RWPE2 (cell line): ENCODE results near the gene B4GALNT3.

ENCODE experiments used
- ATAC-seq: fragments of 200-7000 bp; cut with Tn5 transposase; 3 replicates; pipeline ENCODE4 v1.9.1; 2021; ENCODE audit warnings: low read depth
- DNase-seq: peaks from one replicate; pipeline ENCODE4 v3.0.0-alpha.2; 2020; ENCODE audit warnings: low spot score
- H3K27ac ChIP-seq: fragments of 450-650 bp; 2 replicates; pipeline ENCODE4 v1.5.1; 2017; ENCODE audit warnings: mild to moderate bottlenecking; ENCODE audit not compliant: poor library complexity, severe bottlenecking
- H3K27me3 ChIP-seq: fragments of 250-450 bp; sonication (Bioruptor Pico); 2 replicates; pipeline ENCODE4 v1.5.1; 2021; ENCODE audit warnings: mild to moderate bottlenecking, moderate library complexity; ENCODE audit not compliant: insufficient read depth, poor library complexity, severe bottlenecking
- H3K36me3 ChIP-seq: fragments of 250-450 bp; sonication (Bioruptor Pico); 2 replicates; pipeline ENCODE4 v1.5.1; 2020; ENCODE audit warnings: low read depth, mild to moderate bottlenecking, moderate library complexity
- H3K4me1 ChIP-seq: fragments of 250-450 bp; sonication (Bioruptor Pico); 2 replicates; pipeline ENCODE4 v1.5.1; 2021; ENCODE audit warnings: mild to moderate bottlenecking, moderate library complexity; ENCODE audit not compliant: insufficient read depth, poor library complexity, severe bottlenecking
- H3K4me3 ChIP-seq: fragments of 250-450 bp; sonication (Bioruptor Pico); 2 replicates; pipeline ENCODE4 v1.5.1; 2021; ENCODE audit warnings: mild to moderate bottlenecking, moderate library complexity; ENCODE audit not compliant: severe bottlenecking
- H3K9me3 ChIP-seq: fragments of 250-450 bp; sonication (Bioruptor Pico); 2 replicates; pipeline ENCODE4 v1.5.1; 2021; ENCODE audit warnings: mild to moderate bottlenecking, moderate library complexity; ENCODE audit not compliant: severe bottlenecking
- TF ChIP-seq, protein P1 (sequence below): fragments of 450-650 bp; IDR thresholded peaks from one replicate; pipeline ENCODE4 v1.5.1; 2017; ENCODE audit warnings: mild to moderate bottlenecking, moderate library complexity; ENCODE audit not compliant: poor library complexity, severe bottlenecking

The B4GALNT3 gene

DNA sequence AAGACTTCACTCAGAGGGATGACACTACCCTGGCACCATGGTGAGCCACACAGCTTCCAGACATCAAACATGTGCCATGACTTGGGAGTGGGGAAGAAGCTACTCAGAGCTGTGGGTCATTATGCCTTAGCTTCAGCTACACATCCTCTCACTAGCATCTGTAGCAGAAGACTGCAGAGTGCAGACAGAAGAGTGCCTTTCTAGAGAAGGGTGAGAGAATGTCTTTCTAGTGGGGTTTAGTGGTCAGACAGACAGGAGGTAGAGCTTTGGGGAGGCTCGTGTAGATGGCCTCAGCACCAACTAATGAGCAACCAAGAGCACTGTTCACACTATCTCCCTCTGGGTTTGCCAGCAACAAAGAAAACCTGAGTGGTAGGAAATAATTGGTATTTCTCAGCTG, 4.9 kb upstream of the B4GALNT3 start:
- Histone ChIP-seq H3K27ac (no peak overlapping the region), H3K4me3 (no peak overlapping the region), H3K9me3 (no peaks in the 10 kb centered on the region), H3K4me1 (no peaks in the 10 kb centered on the region), H3K36me3 (no peaks in the 10 kb centered on the region), H3K27me3 (peaks cover 4% of the 10 kb centered on the region)
- TF ChIP-seq, protein P1, sequence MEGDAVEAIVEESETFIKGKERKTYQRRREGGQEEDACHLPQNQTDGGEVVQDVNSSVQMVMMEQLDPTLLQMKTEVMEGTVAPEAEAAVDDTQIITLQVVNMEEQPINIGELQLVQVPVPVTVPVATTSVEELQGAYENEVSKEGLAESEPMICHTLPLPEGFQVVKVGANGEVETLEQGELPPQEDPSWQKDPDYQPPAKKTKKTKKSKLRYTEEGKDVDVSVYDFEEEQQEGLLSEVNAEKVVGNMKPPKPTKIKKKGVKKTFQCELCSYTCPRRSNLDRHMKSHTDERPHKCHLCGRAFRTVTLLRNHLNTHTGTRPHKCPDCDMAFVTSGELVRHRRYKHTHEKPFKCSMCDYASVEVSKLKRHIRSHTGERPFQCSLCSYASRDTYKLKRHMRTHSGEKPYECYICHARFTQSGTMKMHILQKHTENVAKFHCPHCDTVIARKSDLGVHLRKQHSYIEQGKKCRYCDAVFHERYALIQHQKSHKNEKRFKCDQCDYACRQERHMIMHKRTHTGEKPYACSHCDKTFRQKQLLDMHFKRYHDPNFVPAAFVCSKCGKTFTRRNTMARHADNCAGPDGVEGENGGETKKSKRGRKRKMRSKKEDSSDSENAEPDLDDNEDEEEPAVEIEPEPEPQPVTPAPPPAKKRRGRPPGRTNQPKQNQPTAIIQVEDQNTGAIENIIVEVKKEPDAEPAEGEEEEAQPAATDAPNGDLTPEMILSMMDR = no peak
- ATAC-seq (0 out of 3 replicates have a peak, but pooled peaks have one; percentile 13), DNase-seq (no peak)

DNA sequence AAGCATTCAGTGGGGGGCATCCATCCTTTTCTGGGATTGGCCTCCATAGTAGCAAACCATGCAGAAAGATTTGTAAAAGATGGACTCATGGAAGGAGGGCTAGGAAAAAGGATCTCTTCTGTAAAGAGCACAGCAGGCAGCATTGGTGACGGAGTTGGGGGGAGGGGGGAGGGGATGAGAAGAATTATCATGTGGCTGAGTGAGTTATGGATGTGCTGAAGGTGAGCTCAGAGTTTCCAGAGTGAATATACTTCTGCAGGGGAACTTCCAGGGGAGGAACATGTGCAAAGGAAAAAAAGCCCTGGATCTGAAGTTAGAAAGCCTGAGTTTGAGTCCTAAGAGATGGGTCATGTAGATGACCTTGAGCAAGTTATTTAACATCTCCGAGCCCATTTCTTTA, 3.9 kb upstream of the B4GALNT3 start:
- TF ChIP-seq, protein P1 = no peak
- Histone ChIP-seq H3K27me3 (peaks cover 10% of the 10 kb centered on the region), H3K9me3 (no peaks in the 10 kb centered on the region), H3K27ac (no peak overlapping the region), H3K4me1 (no peaks in the 10 kb centered on the region), H3K36me3 (no peaks in the 10 kb centered on the region), H3K4me3 (no peak overlapping the region)
- DNase-seq (no peak), ATAC-seq (no peak)

- DNase-seq (no peak), ATAC-seq (no peak)
- peaks cover 21% of the 10 kb centered on the region for H3K27me3 ChIP-seq
- H3K27ac ChIP-seq = no peak overlapping the region
- H3K4me1 ChIP-seq = no peaks in the 10 kb centered on the region
- H3K4me3 ChIP-seq = no peak overlapping the region
- TF ChIP-seq, protein P1 = no peak
- no peaks in the 10 kb centered on the region for H3K36me3 ChIP-seq
- no peaks in the 10 kb centered on the region for H3K9me3 ChIP-seq
Observed at GRCh38 chr12:457676-458075, 2.1 kb upstream of the B4GALNT3 start.

- TF ChIP-seq, protein P1 = no peak
- H3K4me3 ChIP-seq = peak overlapping the region; percentile 49
- H3K36me3 ChIP-seq = no peaks in the 10 kb centered on the region
- peaks cover 4% of the 10 kb centered on the region for H3K4me1 ChIP-seq
- H3K27ac ChIP-seq = no peak overlapping the region
- H3K27me3 ChIP-seq = peaks cover 21% of the 10 kb centered on the region
- no peaks in the 10 kb centered on the region for H3K9me3 ChIP-seq
- DNase-seq (no peak), ATAC-seq (no peak)
Observed at GRCh38 chr12:459050-459429, 699 bp upstream of the B4GALNT3 start.

DNA sequence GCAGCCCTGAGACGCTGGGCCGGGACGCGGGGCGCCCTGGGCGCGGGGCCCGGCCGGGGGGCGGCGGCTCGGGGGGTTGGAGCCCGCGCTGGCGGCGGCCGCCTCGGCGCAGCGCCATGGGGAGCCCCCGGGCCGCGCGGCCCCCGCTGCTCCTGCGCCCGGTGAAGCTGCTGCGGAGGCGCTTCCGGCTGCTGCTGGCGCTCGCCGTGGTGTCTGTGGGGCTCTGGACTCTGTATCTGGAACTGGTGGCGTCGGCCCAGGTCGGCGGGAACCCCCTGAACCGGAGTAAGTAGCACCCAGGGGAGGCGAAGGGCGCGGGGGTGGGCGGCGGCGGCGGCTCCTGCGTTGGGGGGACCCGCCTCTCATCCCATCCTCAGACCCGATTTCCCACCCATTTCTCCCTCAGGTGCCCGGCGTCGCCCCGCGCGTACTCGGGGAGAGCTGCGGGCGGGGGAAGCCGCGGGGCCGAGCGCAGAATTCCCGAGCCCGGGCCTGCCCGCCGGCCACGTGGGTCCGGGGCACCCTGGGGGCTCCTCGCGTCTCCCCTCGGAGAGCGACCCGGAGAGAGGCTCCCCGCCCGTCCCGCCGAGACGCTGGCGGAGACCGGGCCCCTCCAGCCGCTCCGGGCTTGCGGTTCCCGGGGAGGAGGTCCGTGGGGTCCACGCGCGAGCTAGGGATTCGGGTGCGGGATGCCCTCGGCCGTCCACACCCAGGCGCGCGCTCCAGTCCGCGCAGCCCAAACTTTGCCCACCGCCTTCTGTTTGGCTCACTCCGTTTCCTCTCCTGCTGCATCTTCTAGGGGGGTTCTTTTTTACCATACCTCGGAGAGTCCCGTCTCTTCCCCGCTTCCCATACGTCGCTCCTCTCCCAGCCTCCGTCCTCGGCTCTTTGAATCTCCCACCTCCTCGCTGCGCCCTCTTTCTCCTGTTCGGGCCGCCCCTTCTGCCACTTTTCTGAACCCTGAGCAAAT, 807 bp downstream of the B4GALNT3 start:
- DNase-seq = no peak
- Histone ChIP-seq H3K36me3 (no peaks in the 10 kb centered on the region), H3K27ac (no peak overlapping the region), H3K9me3 (no peaks in the 10 kb centered on the region), H3K4me1 (peaks cover 4% of the 10 kb centered on the region), H3K4me3 (peak overlapping the region; percentile 49), H3K27me3 (peaks cover 21% of the 10 kb centered on the region)
- TF ChIP-seq, protein P1 = no peak
- peak; percentile 50; the same call in 1 of the 3 replicates for ATAC-seq
